Measurements from ENCODE around the gene PXDC1. TPM values are rescaled to one million over a fixed set of nuclear protein-coding genes. Genes with fewer than 3 reads are reported as not detected.

Gene PXDC1
- total RNA-seq, 1 experiment from 2014 or later, result 36.2 TPM

DNA sequence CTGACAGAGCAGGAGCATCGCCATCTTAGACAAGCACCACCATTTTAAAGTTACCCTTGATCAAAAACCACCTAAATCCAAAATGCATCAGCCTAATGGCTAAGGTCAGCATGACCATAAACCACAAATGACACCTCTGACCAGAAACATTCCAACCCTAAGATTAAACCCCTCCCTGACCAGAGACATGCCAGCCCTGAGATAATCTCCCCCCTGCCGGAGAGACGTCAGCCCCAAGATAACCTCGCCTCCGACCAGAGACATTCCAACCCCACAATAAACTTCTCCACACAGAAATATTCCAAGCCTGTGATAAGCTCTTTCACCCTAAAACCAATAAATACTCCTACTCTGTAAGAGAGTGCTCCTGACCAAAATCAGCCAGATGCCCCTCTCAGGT lies 53.5 kb downstream of the PXDC1 start:
- no peak overlapping the region for H3K4me3 ChIP-seq (ENCODE audit: low read depth in 2 of 2, low read length in 2 of 2)
- ATAC-seq (no peak), DNase-seq (ENCODE audit: low read depth, low spot score) (no peak)
- H3K36me3 ChIP-seq (ENCODE audit: control insufficient read depth, insufficient read depth, low read length), result no peaks in the 10 kb centered on the region
- intact Hi-C loops (cut with micrococcal nuclease; ENCODE audit: unreplicated experiment) (no loop called here), in situ Hi-C loops (cut with HindIII; ENCODE audit: low pct_unique_long_range_greater_than_20kb, low sequenced_read_pairs) (no loop called here)
- no peaks in the 10 kb centered on the region for H3K4me1 ChIP-seq (ENCODE audit: control insufficient read depth, insufficient read depth, low read length)
- no peaks in the 10 kb centered on the region for H3K27me3 ChIP-seq (ENCODE audit: control insufficient read depth, insufficient read depth, low read length)
- H3K27ac ChIP-seq (ENCODE audit: low read length), result no peak overlapping the region
- H3K9me3 ChIP-seq (ENCODE audit: control insufficient read depth, insufficient read depth, low read depth, low read length), result no peaks in the 10 kb centered on the region
- ChIA-PET POLR2A (interaction anchor here (0.6 kb wide), 1 partner anchor 398 kb away, joined by 19 read pairs; no protein-coding TSS in a partner anchor), CTCF (no interaction called here)
- no TSS peak for BruUV-seq (replicated peaks)
- TF ChIP-seq, protein P1, sequence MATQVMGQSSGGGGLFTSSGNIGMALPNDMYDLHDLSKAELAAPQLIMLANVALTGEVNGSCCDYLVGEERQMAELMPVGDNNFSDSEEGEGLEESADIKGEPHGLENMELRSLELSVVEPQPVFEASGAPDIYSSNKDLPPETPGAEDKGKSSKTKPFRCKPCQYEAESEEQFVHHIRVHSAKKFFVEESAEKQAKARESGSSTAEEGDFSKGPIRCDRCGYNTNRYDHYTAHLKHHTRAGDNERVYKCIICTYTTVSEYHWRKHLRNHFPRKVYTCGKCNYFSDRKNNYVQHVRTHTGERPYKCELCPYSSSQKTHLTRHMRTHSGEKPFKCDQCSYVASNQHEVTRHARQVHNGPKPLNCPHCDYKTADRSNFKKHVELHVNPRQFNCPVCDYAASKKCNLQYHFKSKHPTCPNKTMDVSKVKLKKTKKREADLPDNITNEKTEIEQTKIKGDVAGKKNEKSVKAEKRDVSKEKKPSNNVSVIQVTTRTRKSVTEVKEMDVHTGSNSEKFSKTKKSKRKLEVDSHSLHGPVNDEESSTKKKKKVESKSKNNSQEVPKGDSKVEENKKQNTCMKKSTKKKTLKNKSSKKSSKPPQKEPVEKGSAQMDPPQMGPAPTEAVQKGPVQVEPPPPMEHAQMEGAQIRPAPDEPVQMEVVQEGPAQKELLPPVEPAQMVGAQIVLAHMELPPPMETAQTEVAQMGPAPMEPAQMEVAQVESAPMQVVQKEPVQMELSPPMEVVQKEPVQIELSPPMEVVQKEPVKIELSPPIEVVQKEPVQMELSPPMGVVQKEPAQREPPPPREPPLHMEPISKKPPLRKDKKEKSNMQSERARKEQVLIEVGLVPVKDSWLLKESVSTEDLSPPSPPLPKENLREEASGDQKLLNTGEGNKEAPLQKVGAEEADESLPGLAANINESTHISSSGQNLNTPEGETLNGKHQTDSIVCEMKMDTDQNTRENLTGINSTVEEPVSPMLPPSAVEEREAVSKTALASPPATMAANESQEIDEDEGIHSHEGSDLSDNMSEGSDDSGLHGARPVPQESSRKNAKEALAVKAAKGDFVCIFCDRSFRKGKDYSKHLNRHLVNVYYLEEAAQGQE (IDR thresholded peaks at IDR 0.05; ENCODE audit: insufficient read depth in 1 of 2, low read depth in 2 of 2, low read length in 1 of 2), result no peak
- TF ChIP-seq SIN3A (IDR thresholded peaks at IDR 0.05; ENCODE audit: borderline replicate concordance, insufficient read depth, low read depth, low read length) (no peak), POLR2AphosphoS5 (IDR thresholded peaks at IDR 0.05; ENCODE audit: low read depth, low read length) (no peak), TCF7L2 (IDR thresholded peaks at IDR 0.05; ENCODE audit: low read depth, low read length) (no peak)
- TF ChIP-seq, protein P2, sequence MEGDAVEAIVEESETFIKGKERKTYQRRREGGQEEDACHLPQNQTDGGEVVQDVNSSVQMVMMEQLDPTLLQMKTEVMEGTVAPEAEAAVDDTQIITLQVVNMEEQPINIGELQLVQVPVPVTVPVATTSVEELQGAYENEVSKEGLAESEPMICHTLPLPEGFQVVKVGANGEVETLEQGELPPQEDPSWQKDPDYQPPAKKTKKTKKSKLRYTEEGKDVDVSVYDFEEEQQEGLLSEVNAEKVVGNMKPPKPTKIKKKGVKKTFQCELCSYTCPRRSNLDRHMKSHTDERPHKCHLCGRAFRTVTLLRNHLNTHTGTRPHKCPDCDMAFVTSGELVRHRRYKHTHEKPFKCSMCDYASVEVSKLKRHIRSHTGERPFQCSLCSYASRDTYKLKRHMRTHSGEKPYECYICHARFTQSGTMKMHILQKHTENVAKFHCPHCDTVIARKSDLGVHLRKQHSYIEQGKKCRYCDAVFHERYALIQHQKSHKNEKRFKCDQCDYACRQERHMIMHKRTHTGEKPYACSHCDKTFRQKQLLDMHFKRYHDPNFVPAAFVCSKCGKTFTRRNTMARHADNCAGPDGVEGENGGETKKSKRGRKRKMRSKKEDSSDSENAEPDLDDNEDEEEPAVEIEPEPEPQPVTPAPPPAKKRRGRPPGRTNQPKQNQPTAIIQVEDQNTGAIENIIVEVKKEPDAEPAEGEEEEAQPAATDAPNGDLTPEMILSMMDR (IDR thresholded peaks at IDR 0.05), result no peak

DNA sequence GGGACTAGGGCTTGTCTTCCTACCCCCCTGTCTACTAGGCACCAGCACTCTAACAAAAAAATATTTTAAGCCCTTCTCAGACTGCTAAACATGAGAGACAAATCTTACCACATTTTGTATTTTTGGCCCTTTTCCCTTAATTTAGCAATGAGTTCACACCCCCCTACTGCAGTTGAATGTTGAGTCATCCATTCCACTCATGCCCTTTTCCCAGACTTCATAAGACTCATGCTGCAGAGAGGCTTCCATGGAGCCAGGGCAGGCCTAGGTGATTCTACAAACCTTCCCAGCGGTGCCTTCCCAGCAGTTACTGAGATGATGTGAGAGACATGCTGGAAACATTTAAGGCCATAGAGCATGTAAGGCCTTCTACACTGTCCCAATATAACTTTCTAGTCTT lies 53.9 kb downstream of the PXDC1 start:
- no peak overlapping the region for H3K27ac ChIP-seq (ENCODE audit: low read length)
- ChIA-PET POLR2A (no interaction called here), CTCF (no interaction called here)
- H3K9me3 ChIP-seq (ENCODE audit: control insufficient read depth, insufficient read depth, low read depth, low read length), result no peaks in the 10 kb centered on the region
- H3K27me3 ChIP-seq (ENCODE audit: control insufficient read depth, insufficient read depth, low read length), result no peaks in the 10 kb centered on the region
- ATAC-seq (no peak), DNase-seq (ENCODE audit: low read depth, low spot score) (no peak)
- H3K36me3 ChIP-seq (ENCODE audit: control insufficient read depth, insufficient read depth, low read length), result no peaks in the 10 kb centered on the region
- in situ Hi-C loops (cut with HindIII; ENCODE audit: low pct_unique_long_range_greater_than_20kb, low sequenced_read_pairs) (no loop called here), intact Hi-C loops (cut with micrococcal nuclease; ENCODE audit: unreplicated experiment) (no loop called here)
- TF ChIP-seq, protein P2 (IDR thresholded peaks at IDR 0.05), result no peak
- TF ChIP-seq, protein P1 (IDR thresholded peaks at IDR 0.05; ENCODE audit: insufficient read depth in 1 of 2, low read depth in 2 of 2, low read length in 1 of 2), result no peak
- TF ChIP-seq TCF7L2 (IDR thresholded peaks at IDR 0.05; ENCODE audit: low read depth, low read length) (no peak), SIN3A (IDR thresholded peaks at IDR 0.05; ENCODE audit: borderline replicate concordance, insufficient read depth, low read depth, low read length) (no peak), POLR2AphosphoS5 (IDR thresholded peaks at IDR 0.05; ENCODE audit: low read depth, low read length) (no peak)
- BruUV-seq (replicated peaks), result no TSS peak
- H3K4me1 ChIP-seq (ENCODE audit: control insufficient read depth, insufficient read depth, low read length), result no peaks in the 10 kb centered on the region
- no peak overlapping the region for H3K4me3 ChIP-seq (ENCODE audit: low read depth in 2 of 2, low read length in 2 of 2)

Measured in Panc1 (cell line).